K562 (cell line): ENCODE results near the gene HRCT1. TPM values are rescaled to one million over a fixed set of nuclear protein-coding genes. Genes with fewer than 3 reads are reported as not detected.
A peak's percentile ranks its signal among the peaks of the same experiment; 100 is the strongest.

Experiments used
- ARID3B ChIP-seq: fragments of 250-450 bp; sonication (Bioruptor Pico); IDR thresholded peaks from 2 replicates; pipeline ENCODE4 v1.4.0; 2020; ENCODE audit warnings: borderline replicate concordance
- CSDE1 ChIP-seq, 2 experiments: fragments of 450-650 bp; IDR thresholded peaks; 2 replicates each; pipeline ENCODE4 v1.6.1; 2016; ENCODE audit warnings: mild to moderate bottlenecking in 1 of 2
- CTBP1 ChIP-seq: fragments of 450-650 bp; IDR thresholded peaks from 2 replicates; pipeline ENCODE4 v1.6.1; 2016; ENCODE audit warnings: borderline replicate concordance
- DLX4 ChIP-seq: fragments of 250-450 bp; sonication (Bioruptor Pico); IDR thresholded peaks from 2 replicates; pipeline ENCODE4 v1.6.1; 2021; ENCODE audit warnings: mild to moderate bottlenecking
- FOXJ3 ChIP-seq: sonication (generic); formaldehyde crosslinking; IDR thresholded peaks from 2 replicates; pipeline ENCODE4 v1.4.0; 2020; ENCODE audit warnings: mild to moderate bottlenecking, missing genetic modification reagents
- FOXO4 ChIP-seq: fragments of 450-650 bp; formaldehyde crosslinking; IDR thresholded peaks from 2 replicates; pipeline ENCODE4 v1.4.0; 2020; ENCODE audit warnings: mild to moderate bottlenecking, moderate library complexity
- GMEB1 ChIP-seq: fragments of 250-450 bp; sonication (Bioruptor Pico); IDR thresholded peaks from 2 replicates; pipeline ENCODE4 v1.4.0; 2020; ENCODE audit warnings: mild to moderate bottlenecking
- L3MBTL2 ChIP-seq: fragments of 450-650 bp; IDR thresholded peaks from 2 replicates; pipeline ENCODE4 v1.6.1; 2016; ENCODE audit warnings: mild to moderate bottlenecking, moderate library complexity
- NBN ChIP-seq: fragments of 450-650 bp; IDR thresholded peaks from 2 replicates; pipeline ENCODE4 v1.6.1; 2016; ENCODE audit warnings: low read depth, mild to moderate bottlenecking
- NFE2 ChIP-seq: IDR thresholded peaks from 2 replicates; pipeline ENCODE4 v1.6.1; 2014; ENCODE audit warnings: antibody characterized with exemption, low read depth
- NFYB ChIP-seq: IDR thresholded peaks from 2 replicates; pipeline ENCODE4 v1.6.1; 2011; ENCODE audit warnings: mild to moderate bottlenecking, moderate library complexity; ENCODE audit not compliant: insufficient read length; ENCODE audit errors: extremely low read depth
- PPARD ChIP-seq: fragments of 250-450 bp; sonication (Bioruptor Pico); IDR thresholded peaks from 2 replicates; pipeline ENCODE4 v1.8.0; 2022; ENCODE audit warnings: inconsistent platforms, mild to moderate bottlenecking, moderate library complexity
- SPI1 ChIP-seq: IDR thresholded peaks from 2 replicates; pipeline ENCODE4 v1.6.1; 2011; ENCODE audit warnings: low read depth, low read length, control low read depth, borderline replicate concordance
- SRF ChIP-seq, 2 experiments: fragments of 250-450, 450-650 bp in 1 of 2; sonication (Bioruptor Pico) in 1 of 2; sonication (generic) in 1 of 2; formaldehyde crosslinking; IDR thresholded peaks; 2 replicates each; pipeline versions ENCODE4 v1.5.0 to v1.5.1; 2020 to 2022; ENCODE audit warnings: mild to moderate bottlenecking in 1 of 2, missing genetic modification reagents in 1 of 2
- TCF3 ChIP-seq: sonication (generic); formaldehyde crosslinking; IDR thresholded peaks from 2 replicates; pipeline ENCODE4 v1.4.0; 2020; ENCODE audit warnings: mild to moderate bottlenecking, missing genetic modification reagents
- TEAD1 ChIP-seq, 2 experiments: fragments of 450-650 bp in 1 of 2; sonication (generic) in 1 of 2; formaldehyde crosslinking; IDR thresholded peaks; 2 replicates each; pipeline versions ENCODE4 v1.4.0 to v1.8.0; 2020 to 2022; ENCODE audit warnings: mild to moderate bottlenecking in 2 of 2, missing genetic modification reagents in 1 of 2
- ZBTB49 ChIP-seq: sonication (generic); formaldehyde crosslinking; IDR thresholded peaks from 2 replicates; pipeline ENCODE4 v1.8.0; 2022; ENCODE audit warnings: missing genetic modification reagents, mild to moderate bottlenecking, borderline replicate concordance
- ZNF124 ChIP-seq: sonication (generic); formaldehyde crosslinking; IDR thresholded peaks from 2 replicates; pipeline ENCODE4 v1.8.1; 2022; ENCODE audit warnings: missing genetic modification reagents
- polyA plus RNA-seq, 8 experiments: library from polyadenylated mRNA; depleted of rRNA in 4 of 8; stranded (reverse) in 5 of 8; unstranded in 3 of 8; fragments of >200 nt; fragmentation: Nextera tagmentation in 2 of 8; fragmentation: Illumina TruSeq in 1 of 8; extraction: Ambion mirVana in 2 of 8; extraction: Trizol in 1 of 8; gene quantifications; 2 replicates each; pipeline versions ENCODE4 v1.2.1 to v1.2.3, GENCODE V29; 2011 to 2014; ENCODE audit warnings: inconsistent platforms in 1 of 8, missing spikeins in 1 of 8
- total RNA-seq, 7 experiments: library from RNA; depleted of rRNA in 6 of 7; stranded (reverse); fragments of >200 nt in 6 of 7; fragmentation: Illumina TruSeq in 2 of 7; extraction: Trizol in 2 of 7; gene quantifications; 2 replicates each; pipeline versions ENCODE4 v1.2.1 to v1.2.3, GENCODE V29; 2011 to 2021; ENCODE audit warnings: low replicate concordance in 1 of 7

HRCT1 gene
- total and polyA plus RNA-seq, 9 of the 15 experiments (the other 6 are each of a cell fraction or from before 2014, with no cell fraction given), result 0.40 TPM; not detected in 8

GRCh38 chr9:35914301-35914807, 8.4 kb downstream of the HRCT1 start (continued):
- TF ChIP-seq NFE2 (peak; percentile 41), ZNF124 (CRISPR knock-in tag) (no peak), FOXO4 (no peak), DLX4 (CRISPR knock-in tag) (no peak), FOXJ3 (CRISPR knock-in tag) (no peak), ZBTB49 (CRISPR knock-in tag) (no peak), SRF (CRISPR knock-in tag; IDR thresholded peaks at IDR 0.05) (no peak), NFYB (no peak), CSDE1 (IDR thresholded peaks at IDR 0.05) (no peak), SPI1 (peak; percentile 35; the same call in 1 of the 2 replicates), CTBP1 (peak; percentile 87), TCF3 (CRISPR knock-in tag) (peak; percentile 57; the same call in 1 of the 2 replicates), NBN (peak; percentile 80), L3MBTL2 (peak; percentile 55; the same call in 1 of the 2 replicates), PPARD (no peak), TEAD1 (CRISPR knock-in tag; IDR thresholded peaks at IDR 0.05) (peak in 1 of 2 experiments; percentile 87; a peak in 2 of 4 replicates), GMEB1 (CRISPR knock-in tag) (no peak), ARID3B (CRISPR knock-in tag) (no peak)
